HFFc6 (cell line): ENCODE data around the gene COX7B. TPM values are rescaled to one million over a fixed set of nuclear protein-coding genes. Genes with fewer than 3 reads are reported as not detected.

Experiments
- DNase-seq: peaks from one replicate; pipeline ENCODE4 v3.0.0-alpha.2; 2018
- H3K27ac Mint-ChIP-seq: 2 replicates; pipeline ENCODE4 v1.8.0; 2020; ENCODE audit warnings: mild to moderate bottlenecking, mixed read lengths
- H3K27me3 Mint-ChIP-seq: 2 replicates; pipeline ENCODE4 v1.8.0; 2021; ENCODE audit warnings: mild to moderate bottlenecking, moderate library complexity, mixed read lengths; ENCODE audit not compliant: insufficient read depth
- H3K36me3 Mint-ChIP-seq: 2 replicates; pipeline ENCODE4 v1.8.0; 2021; ENCODE audit warnings: low read depth, mixed read lengths
- H3K4me1 Mint-ChIP-seq: 2 replicates; pipeline ENCODE4 v1.8.0; 2020; ENCODE audit warnings: low read depth, mixed read lengths
- H3K4me3 Mint-ChIP-seq: 2 replicates; pipeline ENCODE4 v1.8.0; 2020; ENCODE audit warnings: mild to moderate bottlenecking, moderate library complexity, mixed read lengths
- H3K9me3 Mint-ChIP-seq: 2 replicates; pipeline ENCODE4 v1.8.0; 2020; ENCODE audit warnings: mild to moderate bottlenecking, mixed read lengths
- total RNA-seq, 6 experiments: library from RNA; stranded (reverse); fragmentation: NEBNext Ultra II Directional; extraction: Animal tissue kit (Norgen Biotek cat#: 25700); gene quantifications; 2 replicates in 1 of 6; 3 replicates in 5 of 6; pipeline ENCODE4 v1.2.3, GENCODE V29; 2021
- TF ChIP-seq, protein P1 (sequence below): fragments of 200-600 bp; sonication (generic); IDR thresholded peaks from 2 replicates; pipeline ENCODE4 v1.5.0; 2021; ENCODE audit warnings: antibody characterized with exemption, mild to moderate bottlenecking

COX7B gene
- total RNA-seq, 6 experiments from 2014 or later, result 196 to 250 (median 231) TPM

DNA sequence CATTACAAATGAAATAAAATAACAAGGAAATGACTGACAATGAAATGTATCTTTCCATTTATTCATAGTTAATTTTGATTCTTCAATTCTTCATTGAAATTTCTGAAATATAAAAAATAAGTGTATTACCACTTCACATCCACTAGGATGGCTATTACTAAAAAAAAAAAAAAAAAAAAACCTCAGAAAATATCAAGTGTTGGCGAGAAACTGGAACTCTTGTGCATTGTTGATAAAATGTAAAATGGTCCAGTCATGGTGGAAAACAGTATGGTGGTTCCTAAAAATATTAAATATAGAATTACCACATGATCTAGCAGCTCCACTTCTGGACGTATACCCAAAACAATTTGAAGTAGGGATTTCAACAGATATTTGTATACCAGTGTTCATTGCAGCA, 47.3 kb downstream of the COX7B start:
- H3K4me3 Mint-ChIP-seq, result no peak overlapping the region
- no peaks in the 10 kb centered on the region for H3K9me3 Mint-ChIP-seq
- H3K36me3 Mint-ChIP-seq, result no peaks in the 10 kb centered on the region
- H3K27me3 Mint-ChIP-seq, result no peaks in the 10 kb centered on the region
- H3K4me1 Mint-ChIP-seq, result no peaks in the 10 kb centered on the region
- no peak overlapping the region for H3K27ac Mint-ChIP-seq
- TF ChIP-seq, protein P1, sequence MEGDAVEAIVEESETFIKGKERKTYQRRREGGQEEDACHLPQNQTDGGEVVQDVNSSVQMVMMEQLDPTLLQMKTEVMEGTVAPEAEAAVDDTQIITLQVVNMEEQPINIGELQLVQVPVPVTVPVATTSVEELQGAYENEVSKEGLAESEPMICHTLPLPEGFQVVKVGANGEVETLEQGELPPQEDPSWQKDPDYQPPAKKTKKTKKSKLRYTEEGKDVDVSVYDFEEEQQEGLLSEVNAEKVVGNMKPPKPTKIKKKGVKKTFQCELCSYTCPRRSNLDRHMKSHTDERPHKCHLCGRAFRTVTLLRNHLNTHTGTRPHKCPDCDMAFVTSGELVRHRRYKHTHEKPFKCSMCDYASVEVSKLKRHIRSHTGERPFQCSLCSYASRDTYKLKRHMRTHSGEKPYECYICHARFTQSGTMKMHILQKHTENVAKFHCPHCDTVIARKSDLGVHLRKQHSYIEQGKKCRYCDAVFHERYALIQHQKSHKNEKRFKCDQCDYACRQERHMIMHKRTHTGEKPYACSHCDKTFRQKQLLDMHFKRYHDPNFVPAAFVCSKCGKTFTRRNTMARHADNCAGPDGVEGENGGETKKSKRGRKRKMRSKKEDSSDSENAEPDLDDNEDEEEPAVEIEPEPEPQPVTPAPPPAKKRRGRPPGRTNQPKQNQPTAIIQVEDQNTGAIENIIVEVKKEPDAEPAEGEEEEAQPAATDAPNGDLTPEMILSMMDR, result peak; percentile 40
- DNase-seq, result no peak

DNA sequence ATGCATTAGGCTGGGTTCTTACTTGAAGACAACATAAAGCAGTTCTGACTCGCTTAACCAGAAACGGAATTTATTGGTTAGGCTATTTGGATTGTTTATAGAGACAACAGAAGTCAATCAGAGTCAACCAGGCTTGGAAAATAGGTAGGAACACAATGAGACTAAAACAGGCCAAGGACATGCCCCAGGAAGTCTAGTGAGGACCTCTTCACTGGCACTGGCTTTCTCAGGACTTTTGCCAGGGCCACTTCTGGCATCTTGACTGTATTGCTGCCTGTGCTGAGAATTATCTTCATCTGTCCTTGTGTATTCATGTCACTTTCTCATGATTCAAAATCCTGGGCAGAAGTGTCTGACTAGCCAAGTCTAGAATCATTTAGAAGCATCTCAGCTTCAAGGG, 50.6 kb downstream of the COX7B start:
- Mint-ChIP-seq H3K36me3 (no peaks in the 10 kb centered on the region), H3K27me3 (no peaks in the 10 kb centered on the region), H3K27ac (no peak overlapping the region), H3K4me1 (peaks cover 11% of the 10 kb centered on the region), H3K9me3 (no peaks in the 10 kb centered on the region), H3K4me3 (no peak overlapping the region)
- DNase-seq, result no peak
- TF ChIP-seq, protein P1, result no peak

DNA sequence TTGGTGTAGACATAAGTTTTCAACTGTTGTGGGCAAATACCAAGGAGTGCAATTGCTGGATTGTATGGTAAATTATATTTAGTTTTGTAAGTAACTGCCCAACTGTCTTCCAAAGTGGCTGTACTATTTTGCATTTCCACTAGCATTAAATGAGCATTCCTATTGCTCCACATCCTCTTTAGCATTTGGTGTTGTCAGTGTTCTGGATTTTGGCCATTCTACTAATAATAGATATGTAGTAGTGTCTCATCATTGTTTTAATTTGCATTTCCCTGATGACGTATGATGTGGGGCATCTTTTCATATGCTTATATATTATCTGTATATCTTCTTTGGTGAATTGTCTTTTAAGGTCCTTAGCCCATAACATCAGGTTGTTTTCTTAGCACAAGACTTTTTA, 52.9 kb downstream of the COX7B start:
- TF ChIP-seq, protein P1, result no peak
- Mint-ChIP-seq H3K4me3 (no peak overlapping the region), H3K36me3 (no peaks in the 10 kb centered on the region), H3K4me1 (peaks cover 11% of the 10 kb centered on the region), H3K9me3 (no peaks in the 10 kb centered on the region), H3K27ac (no peak overlapping the region), H3K27me3 (no peaks in the 10 kb centered on the region)
- no peak for DNase-seq

DNA sequence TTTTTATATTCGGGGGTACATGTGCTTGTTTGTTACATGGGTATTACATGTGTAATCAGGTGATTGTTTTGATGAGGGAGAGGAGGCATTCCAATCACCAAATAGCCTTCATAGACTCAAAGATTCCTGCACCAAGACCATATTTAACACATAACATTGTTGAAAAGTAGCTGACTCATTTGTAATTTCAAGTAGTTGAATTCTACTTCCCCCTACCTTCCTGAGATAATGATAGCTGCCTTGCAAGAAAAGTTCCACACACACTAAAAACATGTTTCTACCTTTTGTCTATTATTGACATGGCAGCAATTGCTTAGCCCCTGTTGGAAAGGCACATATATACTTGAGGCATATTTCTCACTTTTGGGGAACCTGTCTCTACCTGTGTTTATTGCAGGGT, 54.0 kb downstream of the COX7B start:
- Mint-ChIP-seq H3K9me3 (peaks cover 3% of the 10 kb centered on the region; the same call in 1 of the 2 replicates), H3K27me3 (no peaks in the 10 kb centered on the region), H3K4me1 (peaks cover 11% of the 10 kb centered on the region), H3K27ac (peak overlapping the region; percentile 83), H3K36me3 (no peaks in the 10 kb centered on the region), H3K4me3 (peak overlapping the region; percentile 47; the same call in 1 of the 2 replicates)
- no peak for DNase-seq
- TF ChIP-seq, protein P1, result no peak

DNA sequence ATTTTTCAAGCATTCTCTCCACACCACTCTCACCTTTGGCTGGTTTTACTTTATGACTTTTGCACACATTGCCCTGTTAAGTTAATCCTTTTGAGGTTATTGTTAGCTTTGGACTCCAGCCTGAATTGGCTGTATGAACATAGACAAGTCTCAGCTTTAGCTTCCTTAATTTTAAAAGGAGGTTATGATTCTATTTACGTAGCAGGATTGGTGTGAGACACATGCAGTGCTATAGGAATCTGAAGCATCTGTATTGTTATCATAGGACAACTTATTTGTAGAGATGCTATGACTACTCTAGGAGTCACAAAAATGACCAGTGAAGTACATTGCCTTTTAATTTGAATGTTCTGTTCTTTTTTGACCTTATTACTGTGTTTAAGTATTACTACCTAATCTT, 54.4 kb downstream of the COX7B start:
- Mint-ChIP-seq H3K36me3 (no peaks in the 10 kb centered on the region), H3K27me3 (no peaks in the 10 kb centered on the region), H3K27ac (peak overlapping the region; percentile 83), H3K4me1 (peaks cover 11% of the 10 kb centered on the region), H3K4me3 (peak overlapping the region; percentile 47; the same call in 1 of the 2 replicates), H3K9me3 (peaks cover 3% of the 10 kb centered on the region; the same call in 1 of the 2 replicates)
- TF ChIP-seq, protein P1, result no peak
- peak; percentile 53 for DNase-seq

Other genes starting within 250 kb of the COX7B start
- 10 to 100 TPM; 49.4 to 65.1 (median 54.5) TPM for gene ATRX, start 113.3 kb upstream of the COX7B start, total RNA-seq
- 10 to 100 TPM; 70.3 to 77.5 (median 74.2) TPM for gene MAGT1, start 4.0 kb upstream of the COX7B start, total RNA-seq
- 10 to 100 TPM in 1 of 6 experiments, 1 to 10 TPM in 5; 7.8 to 10.1 (median 8.9) TPM for gene ATP7A, start 11.2 kb downstream of the COX7B start, total RNA-seq
- gene PGAM4, start 70.2 kb downstream of the COX7B start, total RNA-seq, result under 1 TPM in 2 of 6 experiments, not detected in 4; 0.23 to 0.65 TPM
- 100 to 1,000 TPM; 331 to 409 (median 375) TPM for gene PGK1, start 204.8 kb downstream of the COX7B start, total RNA-seq
- gene TAF9B, start 240.2 kb downstream of the COX7B start, total RNA-seq, result 10 to 100 TPM; 17.2 to 30.9 (median 28.5) TPM